HG03280 (cell line): Measurements from ENCODE around the gene SPATS2.

Source experiments
- ATAC-seq: cut with Tn5 transposase; IDR thresholded peaks from one replicate; pipeline ENCODE4 v1.9.1; 2021; ENCODE audit warnings: mild to moderate bottlenecking, moderate library complexity; ENCODE audit not compliant: unreplicated experiment

Gene SPATS2

GRCh38 chr12:49552014-49552413, 184.8 kb downstream of the SPATS2 start:
- ATAC-seq = no peak

- ATAC-seq = no peak
Observed at GRCh38 chr12:49552425-49552824, 185.2 kb downstream of the SPATS2 start.

- ATAC-seq = no peak
Observed at GRCh38 chr12:49552899-49553298, 185.6 kb downstream of the SPATS2 start.

- no peak for ATAC-seq
Observed at GRCh38 chr12:49553512-49554088, 186.3 kb downstream of the SPATS2 start.

GRCh38 chr12:49554266-49554665, 187.0 kb downstream of the SPATS2 start:
- ATAC-seq = no peak

GRCh38 chr12:49555631-49556390, 188.5 kb downstream of the SPATS2 start:
- ATAC-seq = no peak

GRCh38 chr12:49556391-49557186, 189.3 kb downstream of the SPATS2 start:
- no peak for ATAC-seq

- ATAC-seq = no peak
Observed at GRCh38 chr12:49557187-49557916, 190.1 kb downstream of the SPATS2 start.

- ATAC-seq = no peak
Observed at GRCh38 chr12:49557917-49558215, 190.6 kb downstream of the SPATS2 start.

- no peak for ATAC-seq
Observed at GRCh38 chr12:49558526-49558925, 191.3 kb downstream of the SPATS2 start.

- no peak for ATAC-seq
Observed at GRCh38 chr12:49559011-49559675, 191.9 kb downstream of the SPATS2 start.

- no peak for ATAC-seq
Observed at GRCh38 chr12:49560695-49561094, 193.4 kb downstream of the SPATS2 start.

- ATAC-seq = no peak
Observed at GRCh38 chr12:49562233-49562632, 195.0 kb downstream of the SPATS2 start.

GRCh38 chr12:49562831-49563230, 195.6 kb downstream of the SPATS2 start:
- ATAC-seq = no peak

- no peak for ATAC-seq
Observed at GRCh38 chr12:49563951-49564685, 196.9 kb downstream of the SPATS2 start.

GRCh38 chr12:49564686-49565405, 197.6 kb downstream of the SPATS2 start:
- no peak for ATAC-seq

GRCh38 chr12:49565406-49566265, 198.4 kb downstream of the SPATS2 start:
- no peak for ATAC-seq

- no peak for ATAC-seq
Observed at GRCh38 chr12:49566361-49566760, 199.1 kb downstream of the SPATS2 start.

- peak; percentile 8 for ATAC-seq
Observed at GRCh38 chr12:49567302-49567610, 200.0 kb downstream of the SPATS2 start.
